IMR-90 (cell line): ENCODE measurements around the gene ZNF561. TPM values are rescaled to one million over a fixed set of nuclear protein-coding genes. Genes with fewer than 3 reads are reported as not detected.

Experiments
- ATAC-seq: fragments of 200-7000 bp; cut with Tn5 transposase; 2 replicates; pipeline ENCODE4 v1.9.1; 2020; ENCODE audit warnings: low read depth, mild to moderate bottlenecking, moderate library complexity
- BruUV-seq: library from RNA; stranded (reverse); fragments of 400-500 nt; replicated peaks from 2 replicates; lab custom pipeline; 2021; lab: Mats Ljungman, UMichigan
- CTCF ChIA-PET: fragments of 300-600 bp; formaldehyde crosslinking; extraction: SDS; loops from one replicate; lab custom pipeline; 2021; ENCODE audit warnings: antibody characterized with exemption; lab: Yijun Ruan, JAX
- POLR2A ChIA-PET: fragments of 300-600 bp; sonication (Branson Sonifier 250); formaldehyde crosslinking; loops from one replicate; lab custom pipeline; 2022; ENCODE audit warnings: antibody characterized with exemption; ENCODE audit not compliant: unreplicated experiment; lab: Charles Lee
- DNase-seq: peaks from one replicate; pipeline ENCODE4 v3.0.0; 2013
- H2AFZ ChIP-seq: replicated peaks from 2 replicates; pipeline ENCODE3; 2013; ENCODE audit warnings: low read length, mild to moderate bottlenecking; ENCODE audit not compliant: poor library complexity
- H2AK5ac ChIP-seq: 2 replicates; pipeline ENCODE4 v1.6.1; 2013; ENCODE audit warnings: low read depth, low read length, inconsistent platforms
- H2AK9ac ChIP-seq: replicated peaks from 2 replicates; pipeline ENCODE3; 2013; ENCODE audit warnings: mild to moderate bottlenecking, low read depth, low read length, moderate library complexity; ENCODE audit not compliant: poor library complexity
- H2BK120ac ChIP-seq: 2 replicates; pipeline ENCODE4 v1.6.1; 2013; ENCODE audit warnings: low read depth, low read length, inconsistent platforms
- H2BK15ac ChIP-seq: 3 replicates; pipeline ENCODE4 v1.6.1; 2013; ENCODE audit warnings: low read depth, low read length, inconsistent platforms
- H2BK20ac ChIP-seq: 2 replicates; pipeline ENCODE4 v1.6.1; 2013; ENCODE audit warnings: low read depth, mild to moderate bottlenecking, inconsistent platforms, low read length, moderate library complexity
- H2BK5ac ChIP-seq: 2 replicates; pipeline ENCODE4 v1.6.1; 2013; ENCODE audit warnings: mild to moderate bottlenecking, low read depth, low read length, inconsistent platforms; ENCODE audit not compliant: poor library complexity, severe bottlenecking
- H3K14ac ChIP-seq: replicated peaks from 2 replicates; pipeline ENCODE4 v1.6.1; 2013; ENCODE audit warnings: low read depth, low read length, inconsistent platforms
- H3K18ac ChIP-seq: 2 replicates; pipeline ENCODE4 v1.6.1; 2013; ENCODE audit warnings: low read depth, low read length, control low read depth
- H3K23ac ChIP-seq: 2 replicates; pipeline ENCODE4 v1.6.1; 2013; ENCODE audit warnings: low read depth, low read length, inconsistent platforms
- H3K27ac ChIP-seq: 2 replicates; pipeline ENCODE4 v1.5.1; 2013; ENCODE audit warnings: mild to moderate bottlenecking, control low read depth, low read length; ENCODE audit not compliant: insufficient read depth
- H3K27me3 ChIP-seq: 2 replicates; pipeline ENCODE4 v1.6.1; 2013; ENCODE audit warnings: low read length; ENCODE audit not compliant: control insufficient read depth, insufficient read depth
- H3K36me3 ChIP-seq: 2 replicates; pipeline ENCODE4 v1.6.1; 2013; ENCODE audit warnings: low read length, mixed read lengths; ENCODE audit not compliant: control insufficient read depth, insufficient read depth
- H3K4ac ChIP-seq: 2 replicates; pipeline ENCODE4 v1.6.1; 2013; ENCODE audit warnings: low read depth, low read length, inconsistent platforms
- H3K4me1 ChIP-seq: 2 replicates; pipeline ENCODE4 v1.6.1; 2013; ENCODE audit warnings: low read length, mixed read lengths; ENCODE audit not compliant: control insufficient read depth, insufficient read depth
- H3K4me2 ChIP-seq: 2 replicates; pipeline ENCODE4 v1.6.1; 2013; ENCODE audit warnings: low read depth, mild to moderate bottlenecking, control low read depth, low read length, moderate library complexity
- H3K4me3 ChIP-seq: 2 replicates; pipeline ENCODE4 v1.5.1; 2013; ENCODE audit warnings: low read depth, mild to moderate bottlenecking, control low read depth, low read length, moderate library complexity; ENCODE audit not compliant: insufficient read depth
- H3K56ac ChIP-seq: 2 replicates; pipeline ENCODE4 v1.6.1; 2013; ENCODE audit warnings: low read length, inconsistent platforms; ENCODE audit not compliant: insufficient read depth; ENCODE audit errors: extremely low read depth
- H3K79me1 ChIP-seq, 2 experiments: 2 replicates each; pipeline ENCODE4 v1.6.1; 2013; ENCODE audit warnings: low read length in 2 of 2, inconsistent platforms in 1 of 2, low read depth in 1 of 2
- H3K9ac ChIP-seq: 2 replicates; pipeline ENCODE4 v1.6.1; 2013; ENCODE audit warnings: low read depth, low read length, control low read depth
- H3K9me1 ChIP-seq: 2 replicates; pipeline ENCODE4 v1.6.1; 2013; ENCODE audit warnings: low read length, inconsistent platforms; ENCODE audit not compliant: insufficient read depth
- H3K9me3 ChIP-seq: 2 replicates; pipeline ENCODE4 v1.6.1; 2013; ENCODE audit warnings: low read length; ENCODE audit not compliant: control insufficient read depth, insufficient read depth
- H4K20me1 ChIP-seq: 2 replicates; pipeline ENCODE4 v1.6.1; 2013; ENCODE audit warnings: low read length, inconsistent platforms; ENCODE audit not compliant: insufficient read depth
- H4K5ac ChIP-seq: 2 replicates; pipeline ENCODE4 v1.6.1; 2013; ENCODE audit warnings: mild to moderate bottlenecking, low read depth, low read length, control low read depth
- H4K8ac ChIP-seq, 2 experiments: 2 replicates each; pipeline ENCODE4 v1.6.1; 2013; ENCODE audit warnings: low read depth in 2 of 2, low read length in 2 of 2, control low read depth in 1 of 2, inconsistent platforms in 1 of 2
- H4K91ac ChIP-seq: 2 replicates; pipeline ENCODE4 v1.6.1; 2013; ENCODE audit warnings: low read depth, low read length, inconsistent platforms; ENCODE audit not compliant: insufficient read depth
- BHLHE40 ChIP-seq: fragments of 150-350 bp; IDR thresholded peaks from 2 replicates; pipeline ENCODE4 v1.6.1; 2016; ENCODE audit warnings: mild to moderate bottlenecking, low read depth, low read length
- CEBPB ChIP-seq: IDR thresholded peaks from 2 replicates; pipeline ENCODE4 v1.6.1; 2012; ENCODE audit warnings: low read depth, low read length, improper control_type of control experiment
- CHD1 ChIP-seq: IDR thresholded peaks from 2 replicates; pipeline ENCODE4 v1.6.1; 2012; ENCODE audit warnings: low read depth, low read length, improper control_type of control experiment
- CTCF ChIP-seq: conservative IDR thresholded peaks from 2 replicates; pipeline ENCODE4 v1.5.1; 2012; ENCODE audit warnings: mild to moderate bottlenecking, low read depth, low read length, improper control_type of control experiment
- ELK1 ChIP-seq: fragments of 150-350 bp; IDR thresholded peaks from 2 replicates; pipeline ENCODE4 v1.6.1; 2016; ENCODE audit warnings: low read depth, mild to moderate bottlenecking, low read length, moderate library complexity, borderline replicate concordance
- FOS ChIP-seq: fragments of 150-350 bp; IDR thresholded peaks from 2 replicates; pipeline ENCODE4 v1.6.1; 2016; ENCODE audit warnings: low read depth, low read length
- MAFK ChIP-seq: IDR thresholded peaks from 2 replicates; pipeline ENCODE4 v1.6.1; 2012; ENCODE audit warnings: low read depth, low read length, improper control_type of control experiment
- MAZ ChIP-seq: IDR thresholded peaks from 2 replicates; pipeline ENCODE4 v1.6.1; 2012; ENCODE audit warnings: low read depth, mild to moderate bottlenecking, low read length, improper control_type of control experiment, moderate library complexity, borderline replicate concordance
- MXI1 ChIP-seq: IDR thresholded peaks from 2 replicates; pipeline ENCODE4 v1.6.1; 2012; ENCODE audit warnings: low read depth, mild to moderate bottlenecking, low read length, moderate library complexity, borderline replicate concordance
- NFE2L2 ChIP-seq: fragments of 150-350 bp; IDR thresholded peaks from 2 replicates; pipeline ENCODE4 v1.6.1; 2016; ENCODE audit warnings: low read depth, mild to moderate bottlenecking, low read length
- POLR2A ChIP-seq: IDR thresholded peaks from 2 replicates; pipeline ENCODE4 v1.6.1; 2012; ENCODE audit warnings: mild to moderate bottlenecking, low read depth, low read length
- RAD21 ChIP-seq: IDR thresholded peaks from 2 replicates; pipeline ENCODE4 v1.6.1; 2012; ENCODE audit warnings: low read length, improper control_type of control experiment
- RCOR1 ChIP-seq: IDR thresholded peaks from 2 replicates; pipeline ENCODE4 v1.6.1; 2012; ENCODE audit warnings: mild to moderate bottlenecking, low read length, improper control_type of control experiment; ENCODE audit not compliant: insufficient replicate concordance
- RFX5 ChIP-seq: IDR thresholded peaks from 2 replicates; pipeline ENCODE4 v1.8.0; 2012; ENCODE audit warnings: low read depth, mild to moderate bottlenecking, low read length, moderate library complexity
- SMC3 ChIP-seq: fragments of 150-350 bp; IDR thresholded peaks from 2 replicates; pipeline ENCODE4 v1.6.1; 2016; ENCODE audit warnings: low read depth, mild to moderate bottlenecking, antibody characterized with exemption, low read length, moderate library complexity
- USF2 ChIP-seq: fragments of 150-350 bp; IDR thresholded peaks from 2 replicates; pipeline ENCODE4 v1.6.1; 2017; ENCODE audit warnings: mild to moderate bottlenecking, antibody characterized with exemption, low read length, low read depth
- WGBS, 2 experiments: methylation state at CpG; one replicate each; pipeline versions ENCODE4 v1.1.5 to v1.1.7; 2013; ENCODE audit warnings: missing lambda C conversion rate in 2 of 2; ENCODE audit not compliant: insufficient read length in 1 of 2; ENCODE audit errors: extremely low coverage in 2 of 2; 5-methylcytosine and 5-hydroxymethylcytosine counted together
- dilution Hi-C: fragments of 300-500 bp; cut with HindIII; formaldehyde crosslinking; loops from one replicate; pipeline ENCODE4 v1.14.3; 2018; ENCODE audit warnings: low sequenced_read_pairs; ENCODE audit not compliant: unreplicated experiment
- in situ Hi-C: fragments of 300-500 bp; cut with MboI; formaldehyde crosslinking; loops from 3 replicates; pipeline ENCODE4 v1.14.3; 2019; ENCODE audit warnings: low sequenced_read_pairs, inconsistent platforms, mixed read lengths
- intact Hi-C: fragments of 100-400 bp; cut with micrococcal nuclease; formaldehyde crosslinking; loops from 2 replicates; pipeline ENCODE4 v1.10.0; 2022
- polyA plus RNA-seq, 3 experiments: library from polyadenylated mRNA; depleted of rRNA; stranded (reverse); fragments of >200 nt; gene quantifications; 2 replicates each; pipeline ENCODE4 v1.2.3, GENCODE V29; 2012; ENCODE audit warnings: low replicate concordance in 1 of 3
- total RNA-seq: library from RNA; depleted of rRNA; stranded (reverse); fragments of >200 nt; gene quantifications from 2 replicates; pipeline ENCODE4 v1.2.3, GENCODE V29; 2012

The ZNF561 gene
- total and polyA plus RNA-seq, 2 of the 4 experiments (the other 2 are of a cell fraction) = 22.5 to 38.9 TPM

GRCh38 chr19:9580728-9581127 lies 40.3 kb downstream of the ZNF561 start:
- Histone ChIP-seq H3K27me3 (no peaks in the 10 kb centered on the region), H2BK15ac (no peak overlapping the region), H3K18ac (no peak overlapping the region), H3K36me3 (peaks cover 16% of the 10 kb centered on the region), H2BK20ac (no peak overlapping the region), H2AFZ (no peak overlapping the region), H3K79me1 (peaks cover 4 to 11% of the 10 kb centered on the region in 2 experiments; a peak in 3 of 4 replicates), H3K14ac (no peak overlapping the region), H4K8ac (no peak overlapping the region), H3K4me3 (no peak overlapping the region), H3K9me1 (no peaks in the 10 kb centered on the region), H2AK9ac (no peak overlapping the region), H2BK5ac (no peak overlapping the region), H3K4ac (no peak overlapping the region), H3K23ac (no peak overlapping the region), H3K27ac (no peak overlapping the region), H2AK5ac (no peak overlapping the region), H4K5ac (no peak overlapping the region), H3K56ac (no peak overlapping the region), H3K9ac (no peak overlapping the region), H3K4me1 (no peaks in the 10 kb centered on the region), H4K91ac (no peak overlapping the region), H2BK120ac (no peak overlapping the region), H3K9me3 (peaks cover 23% of the 10 kb centered on the region), H3K4me2 (no peak overlapping the region), H4K20me1 (peaks cover 32% of the 10 kb centered on the region)
- WGBS, 2 experiments = no CpG with 5 or more reads among the region's 5 CpGs
- ATAC-seq (no peak), DNase-seq (no peak)
- ChIA-PET POLR2A (no interaction called here), CTCF (no interaction called here)
- dilution Hi-C loops (no loop called here), in situ Hi-C loops (no loop called here), intact Hi-C loops (loop anchor here (5.0 to 10.0 kb wide), 3 partner anchors 143 to 373 kb away; partner anchors contain the start of gene ZNF266)
- no peak for TF ChIP-seq FOS
- TF ChIP-seq BHLHE40 = no peak
- no peak for TF ChIP-seq CHD1
- no peak for TF ChIP-seq MAFK
- TF ChIP-seq USF2 = no peak
- no peak for TF ChIP-seq NFE2L2
- TF ChIP-seq ELK1 = no peak
- TF ChIP-seq RAD21 = no peak
- TF ChIP-seq CEBPB = no peak
- TF ChIP-seq MAZ = no peak
- no peak for TF ChIP-seq POLR2A
- TF ChIP-seq CTCF = no peak
- no peak for TF ChIP-seq MXI1
- no peak for TF ChIP-seq RCOR1
- TF ChIP-seq RFX5 = no peak
- no peak for TF ChIP-seq SMC3
- BruUV-seq = no TSS peak
